ENCODE results near the gene EIF5AL1. TPM values are rescaled to one million over a fixed set of nuclear protein-coding genes. Genes with fewer than 3 reads are reported as not detected.
"Not testable (repeated sequence)": the region's sequence is repeated elsewhere in the genome, so short reads cannot be mapped to it uniquely, and the experiment has no call there.

The EIF5AL1 gene
- total RNA-seq, 2 donors from 2014 or later = 0.14 TPM; not detected in 1

GRCh38 chr10:79547973-79548372 lies 35.6 kb downstream of the EIF5AL1 start:
- ATAC-seq (ENCODE audit: insufficient number of reproducible peaks, low FRiP score, low read depth) (no peak), DNase-seq (ENCODE audit: low spot score) (no peak)
- H3K4me1 ChIP-seq (ENCODE audit: control insufficient read depth in 1 of 2, low read depth in 2 of 2) = no peaks in the 10 kb centered on the region
- H3K36me3 ChIP-seq = no peaks in the 10 kb centered on the region
- no peak for TF ChIP-seq CTCF (IDR thresholded peaks at IDR 0.05)
- no peaks in the 10 kb centered on the region for H3K9me3 ChIP-seq
- no peak overlapping the region for H3K27ac ChIP-seq
- no peak overlapping the region for H3K4me3 ChIP-seq
- no peaks in the 10 kb centered on the region for H3K27me3 ChIP-seq (replicated peaks; ENCODE audit: insufficient read depth)

GRCh38 chr10:79552143-79552542 lies 39.8 kb downstream of the EIF5AL1 start:
- Histone ChIP-seq H3K4me1 (ENCODE audit: control insufficient read depth in 1 of 2, low read depth in 2 of 2) (no peaks in the 10 kb centered on the region), H3K36me3 (no peaks in the 10 kb centered on the region), H3K9me3 (no peaks in the 10 kb centered on the region), H3K27ac (no peak overlapping the region), H3K4me3 (no peak overlapping the region), H3K27me3 (replicated peaks; ENCODE audit: insufficient read depth) (no peaks in the 10 kb centered on the region)
- DNase-seq (ENCODE audit: low spot score) = no peak
- no peak for ATAC-seq (ENCODE audit: insufficient number of reproducible peaks, low FRiP score, low read depth)
- no peak for TF ChIP-seq CTCF (IDR thresholded peaks at IDR 0.05)

GRCh38 chr10:79555354-79556309 lies 43.3 kb downstream of the EIF5AL1 start:
- no peak for TF ChIP-seq CTCF (IDR thresholded peaks at IDR 0.05)
- Histone ChIP-seq H3K27ac (no peak overlapping the region), H3K9me3 (no peaks in the 10 kb centered on the region)

GRCh38 chr10:79556961-79557360 lies 44.6 kb downstream of the EIF5AL1 start:
- H3K27me3 ChIP-seq (replicated peaks; ENCODE audit: insufficient read depth); ATAC-seq (ENCODE audit: insufficient number of reproducible peaks, low FRiP score, low read depth); DNase-seq (ENCODE audit: low spot score); H3K36me3 ChIP-seq; H3K4me3 ChIP-seq; H3K9me3 ChIP-seq; H3K4me1 ChIP-seq (ENCODE audit: control insufficient read depth in 1 of 2, low read depth in 2 of 2); H3K27ac ChIP-seq: not testable (repeated sequence)

More at GRCh38 chr10:79555354-79556309, 43.3 kb downstream of the EIF5AL1 start:
- Histone ChIP-seq H3K4me3 (no peak overlapping the region), H3K4me1 (ENCODE audit: control insufficient read depth in 1 of 2, low read depth in 2 of 2) (no peaks in the 10 kb centered on the region), H3K27me3 (replicated peaks; ENCODE audit: insufficient read depth) (no peaks in the 10 kb centered on the region), H3K36me3 (no peaks in the 10 kb centered on the region)
- ATAC-seq (ENCODE audit: insufficient number of reproducible peaks, low FRiP score, low read depth) (no peak), DNase-seq (ENCODE audit: low spot score) (no peak)

GRCh38 chr10:79559726-79560125 lies 47.4 kb downstream of the EIF5AL1 start:
- no peaks in the 10 kb centered on the region for H3K27me3 ChIP-seq (replicated peaks; ENCODE audit: insufficient read depth)
- H3K27ac ChIP-seq = no peak overlapping the region
- no peak for DNase-seq (ENCODE audit: low spot score)
- H3K9me3 ChIP-seq = no peaks in the 10 kb centered on the region
- no peak overlapping the region for H3K4me3 ChIP-seq
- no peaks in the 10 kb centered on the region for H3K36me3 ChIP-seq
- TF ChIP-seq CTCF (IDR thresholded peaks at IDR 0.05) = no peak
- no peaks in the 10 kb centered on the region for H3K4me1 ChIP-seq (ENCODE audit: control insufficient read depth in 1 of 2, low read depth in 2 of 2)
- no peak for ATAC-seq (ENCODE audit: insufficient number of reproducible peaks, low FRiP score, low read depth)
